Skin epidermis (tissue), 12 donors: ENCODE results near the gene RTN4.
A peak's percentile ranks its signal among the peaks of the same experiment; 100 is the strongest.
"Not testable (repeated sequence)": the region's sequence is repeated elsewhere in the genome, so short reads cannot be mapped to it uniquely, and the experiment has no call there.

Experiments
- H3K27ac ChIP-seq, 21 experiments: fragments of 200-600 bp; sonication (generic) in 11 of 21; one replicate each; pipeline ENCODE4 v1.5.0; 2020; ENCODE audit warnings: mild to moderate bottlenecking in 3 of 21, inconsistent platforms in 2 of 21, moderate library complexity in 2 of 21
- H3K4me3 ChIP-seq, 7 experiments: fragments of 200-600 bp; sonication (generic) in 2 of 7; one replicate each; pipeline ENCODE4 v1.5.0; 2020; ENCODE audit warnings: inconsistent platforms in 2 of 7, mild to moderate bottlenecking in 2 of 7, moderate library complexity in 1 of 7

The RTN4 gene

GRCh38 chr2:55073000-55073983, 23.0 kb upstream of the RTN4 start:
- H3K27ac ChIP-seq: no peak overlapping the region
- H3K4me3 ChIP-seq: no peak overlapping the region

DNA sequence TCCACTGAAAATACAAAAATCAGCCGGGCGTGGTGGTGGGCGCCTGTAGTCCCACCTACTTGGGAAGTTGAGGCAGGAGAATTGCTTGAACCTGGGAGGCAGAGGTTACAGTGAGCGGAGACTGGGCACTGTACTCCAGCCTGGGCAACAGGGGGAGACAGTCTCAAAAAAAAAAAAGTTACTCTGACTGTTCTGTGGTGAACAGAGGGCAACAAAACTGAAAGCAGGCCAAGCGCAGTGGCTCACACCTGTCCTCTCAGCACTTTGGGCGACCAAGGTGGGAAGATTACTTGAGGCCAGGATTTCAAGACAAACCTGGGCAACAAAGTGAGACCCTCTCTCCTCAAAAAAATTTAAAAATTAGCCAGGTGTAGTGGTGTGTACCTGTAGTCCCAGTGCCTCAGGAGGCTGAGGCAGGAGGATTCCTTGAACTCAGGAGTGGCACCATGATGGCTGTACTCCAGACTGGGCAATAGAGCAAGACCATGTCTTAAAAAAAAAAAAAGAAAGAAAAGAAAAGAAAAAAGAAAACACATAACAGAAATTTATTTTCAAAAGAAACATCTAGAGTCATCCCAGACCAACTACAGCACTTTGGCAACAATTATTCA, 13.6 kb upstream of the RTN4 start:
- Histone ChIP-seq H3K27ac (no peak overlapping the region), H3K4me3 (no peak overlapping the region)

- Histone ChIP-seq H3K4me3 (no peak overlapping the region), H3K27ac (no peak overlapping the region)
Observed at GRCh38 chr2:55063226-55063625, 13.0 kb upstream of the RTN4 start.

- Histone ChIP-seq H3K27ac (no peak overlapping the region), H3K4me3 (no peak overlapping the region)
Observed at GRCh38 chr2:55062754-55063153, 12.5 kb upstream of the RTN4 start.

DNA sequence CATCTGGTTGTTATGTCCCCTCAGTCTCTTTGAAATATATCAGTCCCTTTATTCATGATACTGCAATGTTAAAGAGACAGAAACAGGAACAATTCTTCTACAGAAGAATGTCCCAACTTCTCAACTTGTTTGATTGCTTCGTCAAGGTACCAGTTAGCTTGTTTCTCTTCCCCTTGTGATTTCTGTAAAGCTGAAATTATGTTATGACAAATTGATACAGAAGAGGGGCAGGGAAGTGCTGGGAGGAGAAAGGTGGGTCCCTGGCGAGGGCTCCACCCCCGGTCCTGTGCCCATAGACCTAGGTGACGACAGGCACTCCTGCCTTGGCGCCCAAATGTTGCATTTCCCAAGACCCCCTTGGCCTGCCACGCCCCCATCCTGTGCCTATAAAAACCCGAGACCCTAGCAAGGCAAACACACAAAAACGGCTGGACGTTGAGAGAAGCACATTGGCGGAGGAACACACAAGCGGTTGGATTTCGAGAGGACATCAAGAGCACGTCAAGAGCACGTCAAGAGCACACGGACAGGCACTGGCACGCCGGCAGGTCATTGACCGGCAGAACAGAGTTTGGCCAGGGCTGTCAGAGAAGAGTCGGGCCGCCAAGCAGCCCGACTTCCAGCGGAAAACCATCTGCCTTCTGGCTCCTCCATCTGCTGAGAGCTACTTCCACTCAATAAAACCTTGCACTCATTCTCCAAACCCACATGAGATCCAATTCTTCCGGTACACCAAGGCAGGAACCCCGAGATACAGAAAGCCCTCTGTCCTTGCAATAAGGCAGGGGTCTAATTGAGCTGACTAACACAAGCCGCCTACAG, 11.5 kb upstream of the RTN4 start:
- Histone ChIP-seq H3K27ac (no peak overlapping the region), H3K4me3 (no peak overlapping the region)

DNA sequence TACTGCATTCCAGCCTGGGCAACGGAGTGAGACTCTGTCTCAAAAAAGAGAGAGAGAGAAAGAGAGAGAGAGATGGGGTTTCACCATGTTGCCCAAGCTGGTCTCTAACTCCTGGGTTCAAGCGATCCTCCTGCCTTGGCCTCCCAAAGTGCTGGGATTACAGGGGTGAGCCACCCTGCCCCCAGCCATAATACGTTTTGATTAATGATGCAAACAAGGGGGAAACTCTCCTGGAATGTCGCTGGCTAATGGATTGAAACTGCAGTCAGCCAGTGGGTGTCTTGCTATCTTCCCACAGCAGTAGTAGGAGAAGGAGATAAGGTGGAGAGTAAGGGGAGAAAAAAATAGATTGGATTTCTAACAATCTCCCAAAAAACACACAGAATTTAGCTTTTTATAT, 9.5 kb upstream of the RTN4 start:
- Histone ChIP-seq H3K27ac (no peak overlapping the region), H3K4me3 (no peak overlapping the region)

GRCh38 chr2:55057474-55057873, 7.2 kb upstream of the RTN4 start:
- Histone ChIP-seq H3K4me3 (no peak overlapping the region), H3K27ac (no peak overlapping the region)

GRCh38 chr2:55056024-55056521, 5.8 kb upstream of the RTN4 start:
- no peak overlapping the region for H3K4me3 ChIP-seq
- H3K27ac ChIP-seq: no peak overlapping the region

DNA sequence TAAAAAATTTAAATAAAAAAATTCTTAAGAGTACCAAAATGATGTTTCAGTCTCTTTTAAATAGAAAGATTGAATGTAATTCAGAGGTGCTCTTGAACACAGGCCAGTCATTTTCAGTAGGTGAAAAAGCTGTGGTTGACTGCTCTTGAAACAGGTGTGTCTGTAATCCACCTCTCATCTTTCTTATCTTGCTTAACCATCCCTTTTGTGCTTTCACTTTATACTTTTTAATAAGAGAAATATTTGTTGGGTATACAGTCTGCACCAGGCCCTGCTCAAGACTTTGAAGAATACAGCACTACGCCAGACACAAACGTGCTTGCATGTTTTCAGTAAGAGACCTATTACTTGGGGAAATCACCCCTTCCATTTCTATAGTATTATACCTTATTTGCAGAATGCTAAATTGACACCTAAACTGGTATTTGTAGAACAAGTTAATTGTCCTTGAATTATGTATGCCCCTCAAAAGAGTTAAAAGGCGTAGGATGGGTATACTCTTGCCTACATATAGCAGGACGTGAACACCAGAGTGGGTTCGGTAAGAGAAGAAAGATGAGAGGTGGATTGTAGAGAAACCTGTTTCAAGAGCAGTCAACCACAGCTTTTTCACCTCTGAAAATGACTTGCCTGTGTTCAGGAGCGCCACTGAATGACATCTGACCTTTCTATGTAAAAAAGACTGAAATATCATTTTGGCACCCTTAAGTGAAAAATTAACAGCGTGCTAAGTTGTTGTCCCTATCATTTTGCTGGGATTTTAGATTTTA, 4.0 kb upstream of the RTN4 start:
- Histone ChIP-seq H3K4me3 (no peak overlapping the region), H3K27ac (no peak overlapping the region)

DNA sequence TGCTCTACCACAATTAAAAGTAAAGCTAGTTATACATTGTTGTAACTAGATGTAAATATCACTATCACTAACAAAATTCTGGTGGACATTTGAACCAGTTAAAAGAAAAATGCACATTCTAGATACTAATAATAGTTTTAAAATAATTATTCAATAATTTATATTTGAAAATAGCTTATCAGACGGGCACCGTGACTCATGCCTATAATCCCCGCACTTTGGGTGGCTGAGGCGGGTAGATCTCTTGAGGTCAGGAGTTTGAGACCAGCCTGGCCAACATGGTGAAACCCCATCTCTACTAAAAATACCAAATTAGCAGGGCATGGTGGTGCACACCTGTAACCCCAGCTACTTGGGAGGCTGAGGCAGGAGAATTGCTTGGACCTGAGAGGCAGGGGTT, 3.0 kb upstream of the RTN4 start:
- H3K4me3 ChIP-seq, H3K27ac ChIP-seq: not testable (repeated sequence)

- Histone ChIP-seq H3K27ac (peak overlapping the region in 17 of 21 experiments; percentile 93 to 100 (median 97)), H3K4me3 (peak overlapping the region in 1 of 7 experiments; percentile 99)
Observed at GRCh38 chr2:55052129-55053061, 2.1 kb upstream of the RTN4 start.

DNA sequence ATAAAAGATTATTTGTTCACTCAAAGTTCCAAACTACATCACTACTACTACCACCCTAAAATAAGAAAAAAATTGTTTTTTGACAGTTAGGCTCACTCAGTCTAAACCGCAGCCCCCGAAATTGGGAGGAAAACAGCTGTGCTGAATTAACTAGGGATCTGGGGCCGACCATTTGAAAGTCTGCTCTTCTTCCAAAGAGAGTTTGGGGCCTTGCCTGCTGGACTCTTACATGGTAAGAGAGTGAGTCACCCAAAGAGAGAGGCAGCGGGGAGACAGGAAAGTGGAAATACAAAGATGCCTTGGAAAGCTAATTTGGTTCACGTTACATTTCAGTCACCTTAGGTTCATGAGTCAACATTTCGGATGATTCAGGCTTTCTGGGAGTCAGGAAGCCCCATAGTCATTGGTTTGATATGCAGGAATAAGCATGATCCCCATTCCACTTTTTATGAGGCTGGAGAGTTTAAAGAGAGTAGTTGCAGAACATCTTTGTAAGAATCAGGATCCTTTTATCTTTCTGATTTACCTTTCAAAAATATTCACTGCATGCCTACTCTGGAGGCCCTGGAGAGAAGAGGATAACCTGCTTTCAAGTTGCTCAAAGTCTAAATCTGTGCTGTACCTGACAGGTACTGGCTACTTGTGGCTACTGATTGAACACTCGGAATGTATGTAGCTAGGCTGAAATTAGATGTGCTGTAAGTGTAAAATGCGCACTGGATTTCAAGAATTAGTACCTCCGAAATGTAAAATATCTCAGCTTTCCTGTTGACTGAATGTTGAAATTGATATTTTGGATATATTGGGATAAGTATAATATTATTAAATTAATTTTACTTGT, 995 bp upstream of the RTN4 start:
- H3K27ac ChIP-seq: peak overlapping the region; percentile 56 to 100 (median 97)
- peak overlapping the region; percentile 69 to 99 (median 98) for H3K4me3 ChIP-seq

GRCh38 chr2:55049821-55050099, 491 bp downstream of the RTN4 start:
- Histone ChIP-seq H3K27ac (peak overlapping the region; percentile 95 to 100 (median 98)), H3K4me3 (peak overlapping the region; percentile 69 to 99 (median 98))

- Histone ChIP-seq H3K4me3 (peak overlapping the region; percentile 69 to 99 (median 98)), H3K27ac (peak overlapping the region; percentile 95 to 100 (median 98))
Observed at GRCh38 chr2:55049043-55049820, 1.0 kb downstream of the RTN4 start.

GRCh38 chr2:55048508-55049042, 1.7 kb downstream of the RTN4 start:
- peak overlapping the region; percentile 69 to 99 (median 98) for H3K4me3 ChIP-seq
- H3K27ac ChIP-seq: peak overlapping the region; percentile 95 to 100 (median 98)

GRCh38 chr2:55047677-55048299, 2.5 kb downstream of the RTN4 start:
- peak overlapping the region; percentile 69 to 99 (median 98) for H3K4me3 ChIP-seq
- H3K27ac ChIP-seq: peak overlapping the region in 20 of 21 experiments; percentile 95 to 100 (median 98)
